GM12878 (cell line): ENCODE data around the gene RSRP1. TPM values are rescaled to one million over a fixed set of nuclear protein-coding genes. Genes with fewer than 3 reads are reported as not detected.

Experiments
- BCL3 ChIP-seq: IDR thresholded peaks from 2 replicates; pipeline ENCODE4 v1.6.1; 2011; ENCODE audit warnings: borderline replicate concordance, low read depth, mild to moderate bottlenecking, moderate library complexity, low read length; ENCODE audit not compliant: insufficient read depth, poor library complexity, severe bottlenecking
- EGR1 ChIP-seq, 2 experiments: IDR thresholded peaks; 1 replicate in 1 of 2; 2 replicates in 1 of 2; pipeline ENCODE4 v1.6.1; 2011 to 2012; ENCODE audit warnings: low read depth in 2 of 2, low read length in 2 of 2, borderline replicate concordance in 1 of 2, mild to moderate bottlenecking in 1 of 2, moderate library complexity in 1 of 2
- EP300 ChIP-seq, 2 experiments: fragments of 150-350 bp in 1 of 2; IDR thresholded peaks; 2 replicates each; pipeline ENCODE4 v1.6.1; 2011 to 2012; ENCODE audit warnings: low read depth in 2 of 2, low read length in 2 of 2, borderline replicate concordance in 1 of 2, improper control_type of control experiment in 1 of 2, inconsistent platforms in 1 of 2; ENCODE audit not compliant: control insufficient read depth in 1 of 2
- HSF1 ChIP-seq: fragments of 150-350 bp; IDR thresholded peaks from 2 replicates; pipeline ENCODE4 v1.6.1; 2014; ENCODE audit warnings: mild to moderate bottlenecking, low read depth, low read length
- KDM1A ChIP-seq: fragments of 200-600 bp; sonication (generic); IDR thresholded peaks from 2 replicates; pipeline ENCODE4 v1.6.1; 2016; ENCODE audit warnings: borderline replicate concordance
- NBN ChIP-seq: fragments of 450-650 bp; IDR thresholded peaks from 2 replicates; pipeline ENCODE4 v1.6.1; 2016
- PRDM15 ChIP-seq: fragments of 450-650 bp; formaldehyde crosslinking; IDR thresholded peaks from 2 replicates; pipeline ENCODE4 v1.4.0; 2020; ENCODE audit warnings: mild to moderate bottlenecking, moderate library complexity
- RB1 ChIP-seq: fragments of 450-650 bp; formaldehyde crosslinking; IDR thresholded peaks from 2 replicates; pipeline ENCODE4 v1.6.1; 2017; ENCODE audit warnings: mild to moderate bottlenecking, borderline replicate concordance
- SMAD5 ChIP-seq: IDR thresholded peaks from 2 replicates; pipeline ENCODE4 v1.6.1; 2016; ENCODE audit warnings: antibody characterized with exemption, low read depth
- SPI1 ChIP-seq: IDR thresholded peaks from 2 replicates; pipeline ENCODE4 v1.6.1; 2011; ENCODE audit warnings: low read depth, mild to moderate bottlenecking, low read length, moderate library complexity, borderline replicate concordance; ENCODE audit not compliant: insufficient read depth
- SUPT20H ChIP-seq: IDR thresholded peaks from 2 replicates; pipeline ENCODE4 v1.6.1; 2011; ENCODE audit warnings: low read depth, mild to moderate bottlenecking, low read length, moderate library complexity, borderline replicate concordance; ENCODE audit not compliant: control insufficient read depth
- polyA plus RNA-seq, 11 experiments: library from polyadenylated mRNA; depleted of rRNA in 4 of 11; unstranded in 6 of 11; stranded (reverse) in 5 of 11; fragments of >200 nt; fragmentation: Nextera tagmentation in 4 of 11; fragmentation: Illumina TruSeq in 1 of 11; extraction: Ambion mirVana in 4 of 11; extraction: Trizol in 1 of 11; gene quantifications; 1 replicate in 1 of 11; 2 replicates in 10 of 11; pipeline versions ENCODE4 v1.2.1 to v1.2.3, GENCODE V29; 2011 to 2016; ENCODE audit warnings: inconsistent platforms in 2 of 11, missing spikeins in 2 of 11, low read depth in 1 of 11
- total RNA-seq, 4 experiments: library from RNA; depleted of rRNA in 3 of 4; stranded (reverse); fragments of >200 nt in 3 of 4; fragmentation: Illumina TruSeq in 1 of 4; extraction: Trizol in 1 of 4; gene quantifications; 2 replicates each; pipeline versions ENCODE4 v1.2.1 to v1.2.3, GENCODE V29; 2013 to 2021

RSRP1 gene
- total and polyA plus RNA-seq, 10 of the 15 experiments (the other 5 are each of a cell fraction or from before 2014, with no cell fraction given): 23.5 to 128 (median 90.0) TPM

- TF ChIP-seq BCL3: no peak
- TF ChIP-seq RB1: no peak
- TF ChIP-seq HSF1: no peak
- TF ChIP-seq PRDM15 (CRISPR knock-in tag): no peak
- TF ChIP-seq KDM1A: no peak
- no peak for TF ChIP-seq NBN
- TF ChIP-seq EGR1 (IDR thresholded peaks at IDR 0.05; ENCODE audit: borderline replicate concordance in 1 of 2, low read depth in 2 of 2, low read length in 2 of 2): no peak
- no peak for TF ChIP-seq SUPT20H
- no peak for TF ChIP-seq SMAD5
- TF ChIP-seq EP300 (IDR thresholded peaks at IDR 0.05; ENCODE audit: borderline replicate concordance in 1 of 2, control insufficient read depth in 1 of 2, low read depth in 2 of 2, low read length in 2 of 2): no peak
- no peak for TF ChIP-seq SPI1
Observed at GRCh38 chr1:25222606-25223005, 24.6 kb downstream of the RSRP1 start (continued).
